NCI-H82 treated with DMSO at 0.1 percent for 48 hours (cell line): ENCODE results near the gene UNC45A.
"Not testable (repeated sequence)": the region's sequence is repeated elsewhere in the genome, so short reads cannot be mapped to it uniquely, and the experiment has no call there.

ENCODE experiments used
- DNase-seq: peaks from one replicate; lab custom pipeline; 2025; ENCODE audit not compliant: unreplicated experiment; lab: John Stamatoyannopoulos, UW

Gene UNC45A

GRCh38 chr15:90903733-90904536 lies 31.1 kb upstream of the UNC45A start:
- DNase-seq: no peak

GRCh38 chr15:90904746-90905145 lies 30.3 kb upstream of the UNC45A start:
- DNase-seq: no peak

GRCh38 chr15:90905306-90906180 lies 29.5 kb upstream of the UNC45A start:
- DNase-seq: no peak

- DNase-seq: no peak
Measured at GRCh38 chr15:90906181-90906849, 28.8 kb upstream of the UNC45A start.

- DNase-seq: no peak
Measured at GRCh38 chr15:90907051-90907660, 27.9 kb upstream of the UNC45A start.

GRCh38 chr15:90907838-90908507 lies 27.1 kb upstream of the UNC45A start:
- no peak for DNase-seq

- not testable (repeated sequence) for DNase-seq
Measured at GRCh38 chr15:90909449-90909848, 25.6 kb upstream of the UNC45A start.

GRCh38 chr15:90909976-90910375 lies 25.1 kb upstream of the UNC45A start:
- no peak for DNase-seq

GRCh38 chr15:90910441-90911301 lies 24.4 kb upstream of the UNC45A start:
- no peak for DNase-seq

GRCh38 chr15:90911302-90911623 lies 23.8 kb upstream of the UNC45A start:
- no peak for DNase-seq

GRCh38 chr15:90911906-90912769 lies 22.9 kb upstream of the UNC45A start:
- no peak for DNase-seq

- no peak for DNase-seq
Measured at GRCh38 chr15:90912770-90913075, 22.4 kb upstream of the UNC45A start.

GRCh38 chr15:90913398-90913944 lies 21.6 kb upstream of the UNC45A start:
- no peak for DNase-seq

GRCh38 chr15:90914305-90915080 lies 20.6 kb upstream of the UNC45A start:
- DNase-seq: no peak

GRCh38 chr15:90915216-90915807 lies 19.8 kb upstream of the UNC45A start:
- DNase-seq: no peak

- no peak for DNase-seq
Measured at GRCh38 chr15:90915808-90916440, 19.2 kb upstream of the UNC45A start.

- DNase-seq: no peak
Measured at GRCh38 chr15:90916461-90916860, 18.6 kb upstream of the UNC45A start.
